ENCODE data around the gene CRYBA2. TPM values are rescaled to one million over a fixed set of nuclear protein-coding genes. Genes with fewer than 3 reads are reported as not detected.

CRYBA2 gene
- total RNA-seq, 4 donors from 2014 or later = 5.6 TPM; not detected in 3

DNA sequence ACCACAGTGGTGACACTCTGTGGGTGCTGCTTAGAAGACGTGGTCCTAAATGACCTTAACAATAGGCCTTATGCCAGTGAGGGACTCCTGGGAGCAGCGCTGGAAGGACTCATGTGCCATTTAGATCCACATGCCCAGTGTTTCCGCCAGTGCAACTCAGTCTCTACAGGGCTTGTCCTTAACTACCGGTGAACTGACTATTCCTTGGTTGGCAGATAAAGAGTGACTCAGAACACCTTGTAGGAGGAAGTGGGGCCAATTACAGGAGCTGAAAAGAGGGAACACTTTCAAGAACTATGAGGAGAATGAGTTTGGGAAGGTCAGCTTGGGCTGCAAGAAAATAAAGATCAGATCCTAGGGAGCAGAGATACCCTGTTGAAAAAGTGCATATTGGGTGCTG lies 35.6 kb downstream of the CRYBA2 start:
- Histone ChIP-seq H3K36me3 (no peaks in the 10 kb centered on the region), H3K4me1 (peaks cover 0 to 18% (median 13%) of the 10 kb centered on the region in 4 donors), H3K9me3 (no peaks in the 10 kb centered on the region), H3K27ac (no peak overlapping the region), H3K27me3 (peaks cover 97% of the 10 kb centered on the region), H3K4me3 (no peak overlapping the region)
- in situ Hi-C loops (cut with MboI; ENCODE audit: low pct_ligation_motif_present in 1 of 4, low pct_unique_long_range_greater_than_20kb in 1 of 4, low sequenced_read_pairs in 3 of 4) (no loop called here), intact Hi-C loops (cut with DNase I; ENCODE audit: low total_unique reads) (no loop called here)
- TF ChIP-seq POLR2AphosphoS5 (IDR thresholded peaks at IDR 0.05) = no peak
- no peak for TF ChIP-seq EP300 (IDR thresholded peaks at IDR 0.05; ENCODE audit: low read depth)
- TF ChIP-seq, protein P1, sequence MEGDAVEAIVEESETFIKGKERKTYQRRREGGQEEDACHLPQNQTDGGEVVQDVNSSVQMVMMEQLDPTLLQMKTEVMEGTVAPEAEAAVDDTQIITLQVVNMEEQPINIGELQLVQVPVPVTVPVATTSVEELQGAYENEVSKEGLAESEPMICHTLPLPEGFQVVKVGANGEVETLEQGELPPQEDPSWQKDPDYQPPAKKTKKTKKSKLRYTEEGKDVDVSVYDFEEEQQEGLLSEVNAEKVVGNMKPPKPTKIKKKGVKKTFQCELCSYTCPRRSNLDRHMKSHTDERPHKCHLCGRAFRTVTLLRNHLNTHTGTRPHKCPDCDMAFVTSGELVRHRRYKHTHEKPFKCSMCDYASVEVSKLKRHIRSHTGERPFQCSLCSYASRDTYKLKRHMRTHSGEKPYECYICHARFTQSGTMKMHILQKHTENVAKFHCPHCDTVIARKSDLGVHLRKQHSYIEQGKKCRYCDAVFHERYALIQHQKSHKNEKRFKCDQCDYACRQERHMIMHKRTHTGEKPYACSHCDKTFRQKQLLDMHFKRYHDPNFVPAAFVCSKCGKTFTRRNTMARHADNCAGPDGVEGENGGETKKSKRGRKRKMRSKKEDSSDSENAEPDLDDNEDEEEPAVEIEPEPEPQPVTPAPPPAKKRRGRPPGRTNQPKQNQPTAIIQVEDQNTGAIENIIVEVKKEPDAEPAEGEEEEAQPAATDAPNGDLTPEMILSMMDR (IDR thresholded peaks at IDR 0.05) = no peak
- TF ChIP-seq POLR2A (IDR thresholded peaks at IDR 0.05) = no peak
- WGBS, 2 donors (ENCODE audit: low coverage in 1 of 2) = 75 to 84% methylated on average over 2 to 4 of the region's 4 CpGs
- no peak for DNase-seq

DNA sequence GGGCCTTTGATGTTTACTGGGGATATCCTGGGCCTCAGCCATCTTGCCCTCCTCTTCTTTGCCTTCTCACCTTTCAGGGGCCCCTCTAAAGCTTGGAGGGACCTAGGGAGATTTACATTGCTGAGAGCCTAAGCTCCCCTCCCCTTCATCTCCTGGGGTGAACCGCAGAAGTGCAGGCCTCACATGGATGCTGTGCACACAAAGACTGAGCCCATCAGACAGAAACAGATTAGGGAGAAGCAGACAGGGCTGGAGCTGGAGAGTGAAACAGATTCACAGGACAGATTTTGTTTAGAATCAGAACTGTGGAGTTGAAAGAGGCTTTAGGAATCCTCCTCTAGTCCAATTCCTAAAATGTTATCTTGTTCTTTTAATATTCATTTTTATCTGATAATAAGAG lies 37.2 kb downstream of the CRYBA2 start:
- H3K4me3 ChIP-seq = no peak overlapping the region
- H3K27ac ChIP-seq = no peak overlapping the region
- intact Hi-C loops (cut with DNase I; ENCODE audit: low total_unique reads) (no loop called here), in situ Hi-C loops (cut with MboI; ENCODE audit: low pct_ligation_motif_present in 1 of 4, low pct_unique_long_range_greater_than_20kb in 1 of 4, low sequenced_read_pairs in 3 of 4) (no loop called here)
- H3K9me3 ChIP-seq = no peaks in the 10 kb centered on the region
- DNase-seq = no peak
- H3K4me1 ChIP-seq = peaks cover 0 to 18% (median 13%) of the 10 kb centered on the region in 4 donors
- H3K27me3 ChIP-seq = peaks cover 91% of the 10 kb centered on the region
- no peaks in the 10 kb centered on the region for H3K36me3 ChIP-seq
- WGBS, 2 donors (ENCODE audit: low coverage in 1 of 2) = 50% methylated on average over 1 of the region's 1 CpG; no CpG with 5 or more reads in 1 of the 2 donors
- TF ChIP-seq, protein P1 (IDR thresholded peaks at IDR 0.05) = no peak
- no peak for TF ChIP-seq POLR2AphosphoS5 (IDR thresholded peaks at IDR 0.05)
- no peak for TF ChIP-seq POLR2A (IDR thresholded peaks at IDR 0.05)
- no peak for TF ChIP-seq EP300 (IDR thresholded peaks at IDR 0.05; ENCODE audit: low read depth)

DNA sequence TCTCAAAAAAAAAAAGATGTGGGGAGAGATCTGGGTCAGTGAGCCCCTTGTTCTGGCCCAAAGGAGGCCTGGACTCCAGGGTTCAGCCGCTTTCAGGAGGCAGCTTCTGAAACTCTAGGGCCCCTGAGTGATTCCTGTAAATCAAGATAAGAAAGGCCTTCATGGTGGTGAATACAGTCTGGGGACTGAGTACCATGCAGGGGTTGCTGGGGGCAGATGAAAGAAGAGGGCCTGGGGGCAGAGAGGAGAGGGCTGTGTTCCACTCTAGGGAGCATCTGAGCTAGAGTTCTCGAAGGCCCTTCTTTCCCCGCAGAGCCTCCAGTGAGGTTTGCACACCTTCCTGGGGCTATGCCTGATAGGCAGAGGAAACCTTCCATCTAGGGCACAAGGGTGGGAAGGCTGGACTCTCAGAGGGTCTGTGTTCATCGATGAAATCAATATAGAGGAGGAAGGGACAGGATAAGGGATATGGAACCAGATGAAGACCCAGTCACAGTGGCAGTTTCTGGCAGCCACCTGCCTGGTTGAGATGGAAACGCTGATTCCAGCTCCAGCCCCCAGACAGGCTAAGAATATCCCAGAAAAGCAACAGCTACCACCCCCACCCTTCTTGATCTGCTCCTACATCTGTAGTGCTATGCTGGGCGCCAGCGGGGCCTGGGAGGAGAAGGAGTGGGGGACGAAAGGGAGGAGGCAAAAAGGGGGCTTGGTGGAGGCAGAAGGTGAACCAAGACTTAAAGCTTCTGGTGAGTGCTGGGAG lies 38.5 kb downstream of the CRYBA2 start:
- intact Hi-C loops (cut with DNase I; ENCODE audit: low total_unique reads) = no loop called here
- WGBS, 2 donors (ENCODE audit: low coverage in 1 of 2) = 78 to 90% methylated on average over 5 to 8 of the region's 8 CpGs
- H3K36me3 ChIP-seq = no peaks in the 10 kb centered on the region
- peaks cover 85% of the 10 kb centered on the region for H3K27me3 ChIP-seq
- no peak overlapping the region for H3K27ac ChIP-seq
- DNase-seq = no peak
- H3K4me1 ChIP-seq = peaks cover 0 to 8% (median 6%) of the 10 kb centered on the region in 4 donors
- TF ChIP-seq, protein P1 (IDR thresholded peaks at IDR 0.05) = no peak
- TF ChIP-seq POLR2A (IDR thresholded peaks at IDR 0.05) (no peak), EP300 (IDR thresholded peaks at IDR 0.05; ENCODE audit: low read depth) (no peak), POLR2AphosphoS5 (IDR thresholded peaks at IDR 0.05) (no peak)
- H3K4me3 ChIP-seq = no peak overlapping the region
- in situ Hi-C loops (cut with MboI; ENCODE audit: low pct_ligation_motif_present in 1 of 4, low pct_unique_long_range_greater_than_20kb in 1 of 4, low sequenced_read_pairs in 3 of 4) = no loop called here
- no peaks in the 10 kb centered on the region for H3K9me3 ChIP-seq

DNA sequence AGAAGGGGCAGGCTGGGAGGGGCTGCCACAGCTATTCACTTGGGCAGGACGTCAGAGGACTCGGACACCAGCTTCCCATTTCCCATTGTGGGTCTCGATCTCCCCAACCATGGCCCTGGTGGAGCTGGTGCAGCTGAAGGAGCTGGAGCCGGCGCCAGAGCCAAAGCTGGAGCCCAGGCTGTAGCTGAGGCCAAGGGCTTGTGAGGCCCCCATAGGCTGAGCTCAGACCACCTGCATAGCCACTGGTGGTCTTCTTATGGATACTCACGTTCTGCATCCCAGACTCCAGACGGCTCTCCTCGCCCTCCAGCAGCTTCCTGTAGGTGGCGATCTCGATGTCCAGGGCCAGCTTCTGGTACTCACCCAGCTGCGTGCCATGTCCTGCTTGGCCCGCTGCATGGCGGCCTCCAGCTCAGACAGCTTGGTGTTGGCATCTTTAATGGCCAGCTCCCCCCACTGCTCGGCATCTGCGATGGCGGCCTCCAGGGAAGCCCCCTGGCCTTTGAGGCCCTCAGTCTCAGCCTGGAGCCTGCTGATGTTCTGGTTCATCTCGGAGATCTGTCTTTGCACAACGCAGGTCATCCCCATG lies 39.8 kb downstream of the CRYBA2 start:
- WGBS, 2 donors (ENCODE audit: low coverage in 1 of 2) = 73% methylated on average over 18 of the region's 18 CpGs; no CpG with 5 or more reads in 1 of the 2 donors
- H3K27me3 ChIP-seq = peaks cover 84% of the 10 kb centered on the region
- no peaks in the 10 kb centered on the region for H3K4me1 ChIP-seq
- in situ Hi-C loops (cut with MboI; ENCODE audit: low pct_ligation_motif_present in 1 of 4, low pct_unique_long_range_greater_than_20kb in 1 of 4, low sequenced_read_pairs in 3 of 4) (no loop called here), intact Hi-C loops (cut with DNase I; ENCODE audit: low total_unique reads) (no loop called here)
- H3K27ac ChIP-seq = no peak overlapping the region
- no peak for DNase-seq
- H3K36me3 ChIP-seq = no peaks in the 10 kb centered on the region
- no peak overlapping the region for H3K4me3 ChIP-seq
- no peaks in the 10 kb centered on the region for H3K9me3 ChIP-seq
- TF ChIP-seq POLR2AphosphoS5 (IDR thresholded peaks at IDR 0.05) = no peak
- no peak for TF ChIP-seq POLR2A (IDR thresholded peaks at IDR 0.05)
- TF ChIP-seq, protein P1 (IDR thresholded peaks at IDR 0.05) = no peak
- TF ChIP-seq EP300 (IDR thresholded peaks at IDR 0.05; ENCODE audit: low read depth) = no peak
